Measurements from ENCODE around the gene NPTX1.

NPTX1 gene

DNA sequence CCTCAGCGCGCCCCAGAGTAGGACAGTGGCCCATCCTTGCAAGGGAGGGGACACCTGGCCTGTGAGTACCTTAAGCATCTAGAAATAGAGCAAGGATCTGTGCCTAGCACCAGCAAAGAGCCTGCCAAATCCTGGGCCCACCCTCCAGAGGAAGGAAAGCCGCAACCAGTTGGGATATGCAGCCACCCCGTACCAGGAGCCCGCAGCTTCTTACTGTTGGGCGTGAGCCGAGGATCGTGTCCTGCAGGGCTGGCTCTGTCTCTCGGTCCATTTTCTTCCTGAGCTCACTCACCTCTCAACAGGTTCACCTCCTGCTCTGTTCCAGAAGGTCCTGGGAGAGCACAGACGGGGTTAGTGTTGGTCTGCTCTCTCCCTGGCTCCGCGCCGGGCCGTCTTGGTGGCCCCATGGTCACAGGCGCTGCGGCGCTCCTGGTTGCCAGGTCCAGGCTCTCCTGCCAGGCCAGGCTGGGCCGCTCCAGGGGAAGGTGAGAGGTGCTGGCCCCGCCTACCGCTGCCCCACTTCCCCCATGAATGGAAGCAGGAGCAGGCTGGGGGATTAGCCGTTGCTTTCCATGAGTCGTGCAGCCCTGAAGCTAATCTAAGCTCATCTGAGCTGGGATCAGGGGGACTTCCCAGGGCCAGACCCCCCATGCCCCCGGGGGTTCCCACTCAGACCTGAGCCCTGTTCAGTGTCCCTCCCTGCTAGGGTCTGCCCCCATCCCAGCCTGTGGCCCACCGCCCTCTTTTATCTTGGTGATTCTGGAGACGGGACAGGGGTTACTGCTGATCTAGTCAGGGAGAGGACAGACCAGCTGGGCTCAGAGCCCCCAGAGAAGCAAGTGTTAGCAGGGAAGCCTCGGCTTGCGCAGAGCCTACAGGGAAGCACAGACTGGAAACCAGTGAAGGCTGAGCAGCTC lies 48.8 kb downstream of the NPTX1 start:
- peaks cover 20% of the 10 kb centered on the region for H3K27me3 ChIP-seq (ENCODE audit: control insufficient read depth, low read length)
- peaks cover 11% of the 10 kb centered on the region; the same call in 1 of the 2 replicates for H3K4me1 ChIP-seq (ENCODE audit: control insufficient read depth, low read length)
- no peak overlapping the region for H3K27ac ChIP-seq (ENCODE audit: low read depth, low read length)
- H3K79me2 ChIP-seq (ENCODE audit: control insufficient read depth, low read length): no peaks in the 10 kb centered on the region
- TF ChIP-seq, protein P1, sequence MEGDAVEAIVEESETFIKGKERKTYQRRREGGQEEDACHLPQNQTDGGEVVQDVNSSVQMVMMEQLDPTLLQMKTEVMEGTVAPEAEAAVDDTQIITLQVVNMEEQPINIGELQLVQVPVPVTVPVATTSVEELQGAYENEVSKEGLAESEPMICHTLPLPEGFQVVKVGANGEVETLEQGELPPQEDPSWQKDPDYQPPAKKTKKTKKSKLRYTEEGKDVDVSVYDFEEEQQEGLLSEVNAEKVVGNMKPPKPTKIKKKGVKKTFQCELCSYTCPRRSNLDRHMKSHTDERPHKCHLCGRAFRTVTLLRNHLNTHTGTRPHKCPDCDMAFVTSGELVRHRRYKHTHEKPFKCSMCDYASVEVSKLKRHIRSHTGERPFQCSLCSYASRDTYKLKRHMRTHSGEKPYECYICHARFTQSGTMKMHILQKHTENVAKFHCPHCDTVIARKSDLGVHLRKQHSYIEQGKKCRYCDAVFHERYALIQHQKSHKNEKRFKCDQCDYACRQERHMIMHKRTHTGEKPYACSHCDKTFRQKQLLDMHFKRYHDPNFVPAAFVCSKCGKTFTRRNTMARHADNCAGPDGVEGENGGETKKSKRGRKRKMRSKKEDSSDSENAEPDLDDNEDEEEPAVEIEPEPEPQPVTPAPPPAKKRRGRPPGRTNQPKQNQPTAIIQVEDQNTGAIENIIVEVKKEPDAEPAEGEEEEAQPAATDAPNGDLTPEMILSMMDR (IDR thresholded peaks at IDR 0.05; ENCODE audit: low read depth, low read length, poor library complexity, severe bottlenecking): no peak
- TF ChIP-seq EZH2phosphoT487 (IDR thresholded peaks at IDR 0.05; ENCODE audit: borderline replicate concordance, low read length): no peak
- no peaks in the 10 kb centered on the region for H3F3A ChIP-seq (ENCODE audit: control insufficient read depth, insufficient read depth)
- no peak overlapping the region for H3K4me2 ChIP-seq (ENCODE audit: low read length)
- no peaks in the 10 kb centered on the region for H3K9me3 ChIP-seq (ENCODE audit: control insufficient read depth, insufficient read depth, low read length)
- H3K36me3 ChIP-seq (ENCODE audit: control insufficient read depth, low read length): no peaks in the 10 kb centered on the region
- no peaks in the 10 kb centered on the region for H3K9me2 ChIP-seq (replicated peaks; ENCODE audit: control insufficient read depth, low read length)
- H4K20me1 ChIP-seq (ENCODE audit: control insufficient read depth, insufficient read depth, low read depth, low read length): no peaks in the 10 kb centered on the region
- H3K4me3 ChIP-seq (ENCODE audit: low read length): no peak overlapping the region

DNA sequence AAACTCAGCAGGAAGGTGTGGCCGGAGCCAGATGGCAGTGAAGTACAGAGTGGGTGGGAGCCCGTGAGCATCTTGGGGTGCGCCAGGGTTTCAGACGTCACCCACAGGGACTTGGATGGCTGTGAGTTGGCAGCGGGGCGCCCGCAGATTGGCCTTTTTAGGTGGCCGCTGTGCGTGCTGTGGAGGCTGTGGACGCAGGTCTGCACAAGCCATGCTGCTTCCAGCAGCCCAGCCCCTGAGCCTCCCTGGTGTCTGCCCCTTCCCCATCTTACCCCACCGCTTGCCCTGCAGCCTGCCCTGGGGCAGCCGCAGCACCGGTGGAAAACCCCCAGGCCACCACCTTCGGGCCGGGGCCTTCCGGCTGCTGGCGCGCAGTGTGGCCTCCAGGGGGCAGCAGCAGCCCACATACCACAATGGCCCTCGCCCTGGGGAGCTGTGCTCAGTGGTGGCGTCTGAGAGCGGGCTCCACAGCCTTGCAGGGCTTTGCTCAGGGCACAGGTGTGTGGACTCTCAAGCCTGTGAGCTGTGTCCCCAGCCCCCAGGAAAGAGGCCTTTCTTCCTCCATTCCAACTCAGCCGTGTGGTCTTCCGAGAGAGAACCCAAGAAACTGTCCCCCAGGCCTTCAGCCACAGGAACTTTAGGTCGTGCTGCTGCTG lies 49.6 kb downstream of the NPTX1 start:
- H3K9me3 ChIP-seq (ENCODE audit: control insufficient read depth, insufficient read depth, low read length): no peaks in the 10 kb centered on the region
- no peak overlapping the region for H3K27ac ChIP-seq (ENCODE audit: low read depth, low read length)
- no peak overlapping the region for H3K4me2 ChIP-seq (ENCODE audit: low read length)
- no peaks in the 10 kb centered on the region for H3K36me3 ChIP-seq (ENCODE audit: control insufficient read depth, low read length)
- H3K9me2 ChIP-seq (replicated peaks; ENCODE audit: control insufficient read depth, low read length): no peaks in the 10 kb centered on the region
- no peak overlapping the region for H3K4me3 ChIP-seq (ENCODE audit: low read length)
- TF ChIP-seq EZH2phosphoT487 (IDR thresholded peaks at IDR 0.05; ENCODE audit: borderline replicate concordance, low read length): no peak
- TF ChIP-seq, protein P1 (IDR thresholded peaks at IDR 0.05; ENCODE audit: low read depth, low read length, poor library complexity, severe bottlenecking): peak; percentile 91
- H3K27me3 ChIP-seq (ENCODE audit: control insufficient read depth, low read length): peaks cover 20% of the 10 kb centered on the region
- no peaks in the 10 kb centered on the region for H4K20me1 ChIP-seq (ENCODE audit: control insufficient read depth, insufficient read depth, low read depth, low read length)
- H3F3A ChIP-seq (ENCODE audit: control insufficient read depth, insufficient read depth): no peaks in the 10 kb centered on the region
- peaks cover 11% of the 10 kb centered on the region; the same call in 1 of the 2 replicates for H3K4me1 ChIP-seq (ENCODE audit: control insufficient read depth, low read length)
- H3K79me2 ChIP-seq (ENCODE audit: control insufficient read depth, low read length): no peaks in the 10 kb centered on the region

- Histone ChIP-seq H3K4me1 (ENCODE audit: control insufficient read depth, low read length) (peaks cover 11% of the 10 kb centered on the region; the same call in 1 of the 2 replicates), H3K9me3 (ENCODE audit: control insufficient read depth, insufficient read depth, low read length) (no peaks in the 10 kb centered on the region), H3K27ac (ENCODE audit: low read depth, low read length) (no peak overlapping the region), H3K27me3 (ENCODE audit: control insufficient read depth, low read length) (peaks cover 20% of the 10 kb centered on the region), H3K36me3 (ENCODE audit: control insufficient read depth, low read length) (no peaks in the 10 kb centered on the region), H3K9me2 (replicated peaks; ENCODE audit: control insufficient read depth, low read length) (no peaks in the 10 kb centered on the region), H3K4me2 (ENCODE audit: low read length) (no peak overlapping the region), H3K79me2 (ENCODE audit: control insufficient read depth, low read length) (no peaks in the 10 kb centered on the region), H3K4me3 (ENCODE audit: low read length) (no peak overlapping the region), H3F3A (ENCODE audit: control insufficient read depth, insufficient read depth) (no peaks in the 10 kb centered on the region), H4K20me1 (ENCODE audit: control insufficient read depth, insufficient read depth, low read depth, low read length) (no peaks in the 10 kb centered on the region)
- TF ChIP-seq, protein P1 (IDR thresholded peaks at IDR 0.05; ENCODE audit: low read depth, low read length, poor library complexity, severe bottlenecking): no peak
- TF ChIP-seq EZH2phosphoT487 (IDR thresholded peaks at IDR 0.05; ENCODE audit: borderline replicate concordance, low read length): no peak
Measured at GRCh38 chr17:80425835-80426426, 50.5 kb downstream of the NPTX1 start.

All from DOHH2 (cell line).